AG09319 (cell line): ENCODE measurements around the gene TDRKH.
"Not testable (repeated sequence)": the region's sequence is repeated elsewhere in the genome, so short reads cannot be mapped to it uniquely, and the experiment has no call there.

Source experiments
- DNase-seq: peaks from one replicate; pipeline ENCODE4 v3.0.0-alpha.2; 2010; ENCODE audit warnings: low read depth; ENCODE audit errors: extremely low read depth
- TF ChIP-seq, protein P1 (sequence below): IDR thresholded peaks from 2 replicates; pipeline ENCODE4 v1.5.1; 2011; ENCODE audit warnings: low read depth, mild to moderate bottlenecking, inconsistent platforms, low read length, moderate library complexity

Gene TDRKH

DNA sequence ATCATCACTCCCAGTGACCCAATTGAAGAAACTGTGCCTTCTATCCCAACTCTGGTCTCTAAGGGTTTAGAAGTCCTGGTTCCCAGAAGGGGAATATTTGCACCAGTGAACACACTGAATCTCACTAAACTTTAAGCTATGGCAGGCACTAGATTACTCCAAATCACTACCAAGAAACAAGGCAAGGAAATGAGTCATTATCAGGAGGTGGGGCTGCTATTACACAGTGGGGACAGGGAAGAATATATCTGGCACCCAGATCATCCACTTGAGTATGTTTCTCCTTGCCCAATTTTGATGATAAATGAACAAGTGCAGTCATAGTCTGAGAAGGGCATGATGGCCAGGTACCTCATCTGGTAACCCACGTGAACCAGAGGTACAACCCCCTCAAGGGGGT is 34.0 kb downstream of the TDRKH start:
- TF ChIP-seq, protein P1, sequence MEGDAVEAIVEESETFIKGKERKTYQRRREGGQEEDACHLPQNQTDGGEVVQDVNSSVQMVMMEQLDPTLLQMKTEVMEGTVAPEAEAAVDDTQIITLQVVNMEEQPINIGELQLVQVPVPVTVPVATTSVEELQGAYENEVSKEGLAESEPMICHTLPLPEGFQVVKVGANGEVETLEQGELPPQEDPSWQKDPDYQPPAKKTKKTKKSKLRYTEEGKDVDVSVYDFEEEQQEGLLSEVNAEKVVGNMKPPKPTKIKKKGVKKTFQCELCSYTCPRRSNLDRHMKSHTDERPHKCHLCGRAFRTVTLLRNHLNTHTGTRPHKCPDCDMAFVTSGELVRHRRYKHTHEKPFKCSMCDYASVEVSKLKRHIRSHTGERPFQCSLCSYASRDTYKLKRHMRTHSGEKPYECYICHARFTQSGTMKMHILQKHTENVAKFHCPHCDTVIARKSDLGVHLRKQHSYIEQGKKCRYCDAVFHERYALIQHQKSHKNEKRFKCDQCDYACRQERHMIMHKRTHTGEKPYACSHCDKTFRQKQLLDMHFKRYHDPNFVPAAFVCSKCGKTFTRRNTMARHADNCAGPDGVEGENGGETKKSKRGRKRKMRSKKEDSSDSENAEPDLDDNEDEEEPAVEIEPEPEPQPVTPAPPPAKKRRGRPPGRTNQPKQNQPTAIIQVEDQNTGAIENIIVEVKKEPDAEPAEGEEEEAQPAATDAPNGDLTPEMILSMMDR = no peak
- no peak for DNase-seq

- DNase-seq = no peak
- TF ChIP-seq, protein P1 = no peak
Measured at GRCh38 chr1:151741516-151741915, 48.8 kb downstream of the TDRKH start.

GRCh38 chr1:151739590-151740355 is 50.5 kb downstream of the TDRKH start:
- DNase-seq = no peak
- TF ChIP-seq, protein P1 = no peak

GRCh38 chr1:151737479-151737878 is 52.8 kb downstream of the TDRKH start:
- no peak for DNase-seq
- TF ChIP-seq, protein P1 = no peak

GRCh38 chr1:151737026-151737425 is 53.3 kb downstream of the TDRKH start:
- no peak for DNase-seq
- TF ChIP-seq, protein P1 = no peak

DNA sequence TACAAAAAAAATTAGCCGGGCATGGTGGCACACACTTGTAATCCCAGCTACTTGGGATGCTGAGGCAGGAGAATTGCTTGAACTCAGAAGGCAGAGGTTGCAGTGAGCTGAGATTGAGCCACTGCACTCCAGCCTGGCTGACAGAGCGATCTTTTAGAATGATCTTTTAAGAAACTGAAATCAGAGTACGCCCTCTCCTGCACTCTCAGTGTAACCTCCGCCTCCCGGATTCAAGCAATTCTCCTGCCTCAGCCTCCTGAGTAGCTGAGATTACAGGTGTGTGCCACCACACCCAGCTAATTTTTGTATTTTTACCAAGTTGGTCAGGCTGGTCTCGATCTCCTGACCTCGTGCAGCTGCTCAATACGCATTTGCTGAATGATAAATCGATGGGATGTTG is 56.3 kb downstream of the TDRKH start:
- DNase-seq = not testable (repeated sequence)

- no peak for DNase-seq
- TF ChIP-seq, protein P1 = no peak
Measured at GRCh38 chr1:151733126-151733525, 57.2 kb downstream of the TDRKH start.

- TF ChIP-seq, protein P1 = no peak
- DNase-seq = no peak
Measured at GRCh38 chr1:151729966-151730291, 60.4 kb downstream of the TDRKH start.
